ENCODE results near the gene NR1D1.

NR1D1 gene

GRCh38 chr17:40087049-40087794 lies 13.2 kb downstream of the NR1D1 start:
- TF ChIP-seq, protein P1, sequence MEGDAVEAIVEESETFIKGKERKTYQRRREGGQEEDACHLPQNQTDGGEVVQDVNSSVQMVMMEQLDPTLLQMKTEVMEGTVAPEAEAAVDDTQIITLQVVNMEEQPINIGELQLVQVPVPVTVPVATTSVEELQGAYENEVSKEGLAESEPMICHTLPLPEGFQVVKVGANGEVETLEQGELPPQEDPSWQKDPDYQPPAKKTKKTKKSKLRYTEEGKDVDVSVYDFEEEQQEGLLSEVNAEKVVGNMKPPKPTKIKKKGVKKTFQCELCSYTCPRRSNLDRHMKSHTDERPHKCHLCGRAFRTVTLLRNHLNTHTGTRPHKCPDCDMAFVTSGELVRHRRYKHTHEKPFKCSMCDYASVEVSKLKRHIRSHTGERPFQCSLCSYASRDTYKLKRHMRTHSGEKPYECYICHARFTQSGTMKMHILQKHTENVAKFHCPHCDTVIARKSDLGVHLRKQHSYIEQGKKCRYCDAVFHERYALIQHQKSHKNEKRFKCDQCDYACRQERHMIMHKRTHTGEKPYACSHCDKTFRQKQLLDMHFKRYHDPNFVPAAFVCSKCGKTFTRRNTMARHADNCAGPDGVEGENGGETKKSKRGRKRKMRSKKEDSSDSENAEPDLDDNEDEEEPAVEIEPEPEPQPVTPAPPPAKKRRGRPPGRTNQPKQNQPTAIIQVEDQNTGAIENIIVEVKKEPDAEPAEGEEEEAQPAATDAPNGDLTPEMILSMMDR (conservative IDR thresholded peaks at IDR 0.05): no peak
- TF ChIP-seq ZFX (IDR thresholded peaks at IDR 0.05): no peak
- H3K27ac ChIP-seq: no peak overlapping the region

DNA sequence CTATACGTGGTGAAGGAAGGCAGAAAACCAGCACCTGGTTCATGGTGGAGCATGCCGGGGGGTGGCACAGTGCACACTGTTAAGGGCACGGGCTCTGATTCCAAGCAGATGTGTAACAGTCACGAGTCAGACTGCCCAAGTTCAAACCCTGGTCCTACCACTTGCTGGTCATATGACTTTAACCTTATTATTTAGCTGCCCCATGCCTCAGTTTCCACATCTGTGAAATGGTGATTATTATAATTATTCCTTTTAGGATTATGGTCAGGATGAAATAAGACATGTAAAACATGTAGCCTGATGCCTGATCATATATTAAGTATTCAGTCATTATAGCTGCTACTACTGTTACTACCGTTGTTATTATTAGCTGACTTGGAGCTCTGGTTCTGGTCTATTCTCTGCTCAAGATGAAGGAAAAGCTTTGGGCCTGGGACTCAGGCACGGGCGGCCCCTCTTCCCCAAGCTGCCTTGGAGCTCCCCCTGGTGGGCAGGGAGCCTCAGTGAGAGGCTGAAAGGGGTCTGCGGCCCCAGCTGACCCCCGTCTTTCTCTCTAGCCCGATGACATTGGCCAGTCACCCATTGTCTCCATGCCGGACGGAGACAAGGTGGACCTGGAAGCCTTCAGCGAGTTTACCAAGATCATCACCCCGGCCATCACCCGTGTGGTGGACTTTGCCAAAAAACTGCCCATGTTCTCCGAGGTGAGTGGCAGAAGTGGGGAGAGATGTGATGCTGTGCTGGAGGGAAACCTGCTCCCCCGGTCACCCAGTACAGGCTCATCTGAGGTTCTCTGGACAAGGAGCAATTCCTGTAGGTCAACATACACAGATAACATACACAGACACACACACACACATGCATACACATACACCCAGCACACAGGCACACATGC lies 14.0 kb downstream of the NR1D1 start:
- no peak overlapping the region for H3K27ac ChIP-seq
- no peak for TF ChIP-seq ZFX (IDR thresholded peaks at IDR 0.05)
- TF ChIP-seq, protein P1 (conservative IDR thresholded peaks at IDR 0.05): peak; percentile 90

- no peak overlapping the region for H3K27ac ChIP-seq
- TF ChIP-seq, protein P1 (conservative IDR thresholded peaks at IDR 0.05): no peak
- TF ChIP-seq ZFX (IDR thresholded peaks at IDR 0.05): no peak
Observed at GRCh38 chr17:40084477-40084876, 15.9 kb downstream of the NR1D1 start.

DNA sequence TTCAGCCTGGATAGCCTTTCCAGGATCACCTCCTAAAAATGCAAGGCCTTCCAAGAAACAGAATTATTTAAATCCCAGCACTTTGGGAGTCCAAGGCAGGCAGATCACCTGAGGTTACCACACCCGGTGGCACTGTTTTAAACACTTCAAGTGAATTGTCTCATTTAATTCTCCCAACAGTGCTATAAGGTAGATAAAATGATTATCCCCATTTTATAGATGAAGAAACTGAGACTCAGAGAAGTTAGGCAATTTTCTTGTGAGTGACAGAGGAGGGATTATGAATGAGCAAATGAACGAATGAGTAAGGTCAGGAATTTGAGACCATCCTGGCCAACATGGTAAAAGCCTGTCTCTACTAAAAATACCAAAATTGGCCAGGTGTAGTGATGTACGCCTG lies 20.8 kb downstream of the NR1D1 start:
- TF ChIP-seq, protein P1 (conservative IDR thresholded peaks at IDR 0.05): no peak
- no peak for TF ChIP-seq ZFX (IDR thresholded peaks at IDR 0.05)

GRCh38 chr17:40076591-40076990 lies 23.8 kb downstream of the NR1D1 start:
- TF ChIP-seq ZFX (IDR thresholded peaks at IDR 0.05): no peak
- TF ChIP-seq, protein P1 (conservative IDR thresholded peaks at IDR 0.05): no peak
- peak overlapping the region; percentile 75; the same call in 1 of the 2 replicates for H3K27ac ChIP-seq

More for the DNA sequence above, 20.8 kb downstream of the NR1D1 start:
- H3K27ac ChIP-seq: no peak overlapping the region

DNA sequence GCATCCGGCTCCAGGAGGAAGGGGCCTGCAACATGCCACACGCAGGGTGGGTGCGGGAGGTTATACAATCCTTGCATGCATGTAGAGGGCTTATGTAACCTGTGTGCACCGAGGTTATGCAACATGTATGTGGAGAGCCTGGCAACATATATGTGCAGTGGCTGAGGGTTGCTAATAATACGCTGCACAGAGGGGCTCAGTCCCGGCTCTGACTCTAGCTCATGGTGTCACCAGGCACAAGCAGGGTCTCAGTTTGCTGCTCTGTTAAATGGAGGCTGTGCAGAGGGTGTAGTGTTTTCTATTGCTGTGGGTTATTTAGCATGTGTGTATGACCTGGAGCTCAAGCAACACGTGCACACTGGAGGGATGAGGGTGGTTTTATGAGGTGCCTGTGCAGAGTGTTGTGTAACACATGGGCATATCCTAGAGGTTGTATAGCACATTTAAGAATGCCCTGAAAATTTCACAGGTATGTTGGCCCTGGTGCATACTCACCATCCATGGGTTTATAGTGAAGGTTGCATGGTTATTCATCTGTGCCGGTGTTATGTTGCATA lies 24.4 kb downstream of the NR1D1 start:
- peak overlapping the region; percentile 75 for H3K27ac ChIP-seq
- TF ChIP-seq, protein P1 (conservative IDR thresholded peaks at IDR 0.05): peak; percentile 62; the same call in 1 of the 2 replicates
- TF ChIP-seq ZFX (IDR thresholded peaks at IDR 0.05): no peak
